ENCODE data around the gene GARNL3. TPM values are rescaled to one million over a fixed set of nuclear protein-coding genes. Genes with fewer than 3 reads are reported as not detected.

Gene GARNL3
- total and polyA plus RNA-seq, 2 of the 13 experiments (the other 11 are each of a cell fraction or from before 2014, with no cell fraction given) = 3.9 to 11.0 TPM

DNA sequence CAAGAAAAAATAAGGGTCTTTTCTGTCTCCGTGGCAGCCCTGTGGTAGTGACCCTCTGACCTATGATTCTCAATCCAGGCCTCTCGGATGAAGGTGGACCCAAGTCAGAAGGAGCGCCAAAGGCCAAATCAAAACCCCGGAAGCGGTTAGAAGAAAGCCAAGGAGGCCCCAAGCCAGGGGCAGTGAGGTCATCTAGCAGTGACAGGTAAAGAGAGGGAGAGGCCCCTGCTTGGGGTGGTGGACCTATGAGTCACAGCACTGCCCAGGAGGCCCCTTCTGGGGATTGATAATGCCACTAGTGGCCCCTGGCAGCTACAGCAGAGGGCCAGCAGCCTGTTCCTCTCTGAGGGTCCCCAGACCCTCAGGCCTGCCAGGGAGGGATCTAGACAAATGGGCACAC, 126.0 kb downstream of the GARNL3 start (continued):
- TF ChIP-seq, protein P1, sequence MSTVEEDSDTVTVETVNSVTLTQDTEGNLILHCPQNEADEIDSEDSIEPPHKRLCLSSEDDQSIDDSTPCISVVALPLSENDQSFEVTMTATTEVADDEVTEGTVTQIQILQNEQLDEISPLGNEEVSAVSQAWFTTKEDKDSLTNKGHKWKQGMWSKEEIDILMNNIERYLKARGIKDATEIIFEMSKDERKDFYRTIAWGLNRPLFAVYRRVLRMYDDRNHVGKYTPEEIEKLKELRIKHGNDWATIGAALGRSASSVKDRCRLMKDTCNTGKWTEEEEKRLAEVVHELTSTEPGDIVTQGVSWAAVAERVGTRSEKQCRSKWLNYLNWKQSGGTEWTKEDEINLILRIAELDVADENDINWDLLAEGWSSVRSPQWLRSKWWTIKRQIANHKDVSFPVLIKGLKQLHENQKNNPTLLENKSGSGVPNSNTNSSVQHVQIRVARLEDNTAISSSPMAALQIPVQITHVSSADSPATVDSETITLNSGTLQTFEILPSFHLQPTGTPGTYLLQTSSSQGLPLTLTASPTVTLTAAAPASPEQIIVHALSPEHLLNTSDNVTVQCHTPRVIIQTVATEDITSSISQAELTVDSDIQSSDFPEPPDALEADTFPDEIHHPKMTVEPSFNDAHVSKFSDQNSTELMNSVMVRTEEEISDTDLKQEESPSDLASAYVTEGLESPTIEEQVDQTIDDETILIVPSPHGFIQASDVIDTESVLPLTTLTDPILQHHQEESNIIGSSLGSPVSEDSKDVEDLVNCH (CRISPR knock-in tag; IDR thresholded peaks at IDR 0.05) = no peak
- TF ChIP-seq, protein P2, sequence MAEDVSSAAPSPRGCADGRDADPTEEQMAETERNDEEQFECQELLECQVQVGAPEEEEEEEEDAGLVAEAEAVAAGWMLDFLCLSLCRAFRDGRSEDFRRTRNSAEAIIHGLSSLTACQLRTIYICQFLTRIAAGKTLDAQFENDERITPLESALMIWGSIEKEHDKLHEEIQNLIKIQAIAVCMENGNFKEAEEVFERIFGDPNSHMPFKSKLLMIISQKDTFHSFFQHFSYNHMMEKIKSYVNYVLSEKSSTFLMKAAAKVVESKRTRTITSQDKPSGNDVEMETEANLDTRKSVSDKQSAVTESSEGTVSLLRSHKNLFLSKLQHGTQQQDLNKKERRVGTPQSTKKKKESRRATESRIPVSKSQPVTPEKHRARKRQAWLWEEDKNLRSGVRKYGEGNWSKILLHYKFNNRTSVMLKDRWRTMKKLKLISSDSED (CRISPR knock-in tag; IDR thresholded peaks at IDR 0.05) = no peak
- TF ChIP-seq FOXK1 (CRISPR knock-in tag; IDR thresholded peaks at IDR 0.05; ENCODE audit: borderline replicate concordance, low read depth) (peak; percentile 70; the same call in 1 of the 2 replicates), POLR2AphosphoS2 (IDR thresholded peaks at IDR 0.05; ENCODE audit: low read depth, low read length) (no peak), JUND (CRISPR knock-in tag; IDR thresholded peaks at IDR 0.05) (peak; percentile 96), KLF11 (CRISPR knock-in tag; IDR thresholded peaks at IDR 0.05) (no peak), ZNF484 (CRISPR knock-in tag; IDR thresholded peaks at IDR 0.05; ENCODE audit: borderline replicate concordance, low read depth) (no peak), ZNF83 (CRISPR knock-in tag; IDR thresholded peaks at IDR 0.05; ENCODE audit: borderline replicate concordance) (no peak)
- TF ChIP-seq, protein P3, sequence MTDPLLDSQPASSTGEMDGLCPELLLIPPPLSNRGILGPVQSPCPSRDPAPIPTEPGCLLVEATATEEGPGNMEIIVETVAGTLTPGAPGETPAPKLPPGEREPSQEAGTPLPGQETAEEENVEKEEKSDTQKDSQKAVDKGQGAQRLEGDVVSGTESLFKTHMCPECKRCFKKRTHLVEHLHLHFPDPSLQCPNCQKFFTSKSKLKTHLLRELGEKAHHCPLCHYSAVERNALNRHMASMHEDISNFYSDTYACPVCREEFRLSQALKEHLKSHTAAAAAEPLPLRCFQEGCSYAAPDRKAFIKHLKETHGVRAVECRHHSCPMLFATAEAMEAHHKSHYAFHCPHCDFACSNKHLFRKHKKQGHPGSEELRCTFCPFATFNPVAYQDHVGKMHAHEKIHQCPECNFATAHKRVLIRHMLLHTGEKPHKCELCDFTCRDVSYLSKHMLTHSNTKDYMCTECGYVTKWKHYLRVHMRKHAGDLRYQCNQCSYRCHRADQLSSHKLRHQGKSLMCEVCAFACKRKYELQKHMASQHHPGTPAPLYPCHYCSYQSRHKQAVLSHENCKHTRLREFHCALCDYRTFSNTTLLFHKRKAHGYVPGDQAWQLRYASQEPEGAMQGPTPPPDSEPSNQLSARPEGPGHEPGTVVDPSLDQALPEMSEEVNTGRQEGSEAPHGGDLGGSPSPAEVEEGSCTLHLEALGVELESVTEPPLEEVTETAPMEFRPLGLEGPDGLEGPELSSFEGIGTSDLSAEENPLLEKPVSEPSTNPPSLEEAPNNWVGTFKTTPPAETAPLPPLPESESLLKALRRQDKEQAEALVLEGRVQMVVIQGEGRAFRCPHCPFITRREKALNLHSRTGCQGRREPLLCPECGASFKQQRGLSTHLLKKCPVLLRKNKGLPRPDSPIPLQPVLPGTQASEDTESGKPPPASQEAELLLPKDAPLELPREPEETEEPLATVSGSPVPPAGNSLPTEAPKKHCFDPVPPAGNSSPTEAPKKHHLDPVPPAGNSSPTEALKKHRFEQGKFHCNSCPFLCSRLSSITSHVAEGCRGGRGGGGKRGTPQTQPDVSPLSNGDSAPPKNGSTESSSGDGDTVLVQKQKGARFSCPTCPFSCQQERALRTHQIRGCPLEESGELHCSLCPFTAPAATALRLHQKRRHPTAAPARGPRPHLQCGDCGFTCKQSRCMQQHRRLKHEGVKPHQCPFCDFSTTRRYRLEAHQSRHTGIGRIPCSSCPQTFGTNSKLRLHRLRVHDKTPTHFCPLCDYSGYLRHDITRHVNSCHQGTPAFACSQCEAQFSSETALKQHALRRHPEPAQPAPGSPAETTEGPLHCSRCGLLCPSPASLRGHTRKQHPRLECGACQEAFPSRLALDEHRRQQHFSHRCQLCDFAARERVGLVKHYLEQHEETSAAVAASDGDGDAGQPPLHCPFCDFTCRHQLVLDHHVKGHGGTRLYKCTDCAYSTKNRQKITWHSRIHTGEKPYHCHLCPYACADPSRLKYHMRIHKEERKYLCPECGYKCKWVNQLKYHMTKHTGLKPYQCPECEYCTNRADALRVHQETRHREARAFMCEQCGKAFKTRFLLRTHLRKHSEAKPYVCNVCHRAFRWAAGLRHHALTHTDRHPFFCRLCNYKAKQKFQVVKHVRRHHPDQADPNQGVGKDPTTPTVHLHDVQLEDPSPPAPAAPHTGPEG (CRISPR knock-in tag; IDR thresholded peaks at IDR 0.05) = no peak
- TF ChIP-seq, protein P4, sequence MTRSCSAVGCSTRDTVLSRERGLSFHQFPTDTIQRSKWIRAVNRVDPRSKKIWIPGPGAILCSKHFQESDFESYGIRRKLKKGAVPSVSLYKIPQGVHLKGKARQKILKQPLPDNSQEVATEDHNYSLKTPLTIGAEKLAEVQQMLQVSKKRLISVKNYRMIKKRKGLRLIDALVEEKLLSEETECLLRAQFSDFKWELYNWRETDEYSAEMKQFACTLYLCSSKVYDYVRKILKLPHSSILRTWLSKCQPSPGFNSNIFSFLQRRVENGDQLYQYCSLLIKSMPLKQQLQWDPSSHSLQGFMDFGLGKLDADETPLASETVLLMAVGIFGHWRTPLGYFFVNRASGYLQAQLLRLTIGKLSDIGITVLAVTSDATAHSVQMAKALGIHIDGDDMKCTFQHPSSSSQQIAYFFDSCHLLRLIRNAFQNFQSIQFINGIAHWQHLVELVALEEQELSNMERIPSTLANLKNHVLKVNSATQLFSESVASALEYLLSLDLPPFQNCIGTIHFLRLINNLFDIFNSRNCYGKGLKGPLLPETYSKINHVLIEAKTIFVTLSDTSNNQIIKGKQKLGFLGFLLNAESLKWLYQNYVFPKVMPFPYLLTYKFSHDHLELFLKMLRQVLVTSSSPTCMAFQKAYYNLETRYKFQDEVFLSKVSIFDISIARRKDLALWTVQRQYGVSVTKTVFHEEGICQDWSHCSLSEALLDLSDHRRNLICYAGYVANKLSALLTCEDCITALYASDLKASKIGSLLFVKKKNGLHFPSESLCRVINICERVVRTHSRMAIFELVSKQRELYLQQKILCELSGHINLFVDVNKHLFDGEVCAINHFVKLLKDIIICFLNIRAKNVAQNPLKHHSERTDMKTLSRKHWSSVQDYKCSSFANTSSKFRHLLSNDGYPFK (CRISPR knock-in tag; IDR thresholded peaks at IDR 0.05; ENCODE audit: borderline replicate concordance) = peak; percentile 24; the same call in 1 of the 2 replicates
- TF ChIP-seq, protein P5, sequence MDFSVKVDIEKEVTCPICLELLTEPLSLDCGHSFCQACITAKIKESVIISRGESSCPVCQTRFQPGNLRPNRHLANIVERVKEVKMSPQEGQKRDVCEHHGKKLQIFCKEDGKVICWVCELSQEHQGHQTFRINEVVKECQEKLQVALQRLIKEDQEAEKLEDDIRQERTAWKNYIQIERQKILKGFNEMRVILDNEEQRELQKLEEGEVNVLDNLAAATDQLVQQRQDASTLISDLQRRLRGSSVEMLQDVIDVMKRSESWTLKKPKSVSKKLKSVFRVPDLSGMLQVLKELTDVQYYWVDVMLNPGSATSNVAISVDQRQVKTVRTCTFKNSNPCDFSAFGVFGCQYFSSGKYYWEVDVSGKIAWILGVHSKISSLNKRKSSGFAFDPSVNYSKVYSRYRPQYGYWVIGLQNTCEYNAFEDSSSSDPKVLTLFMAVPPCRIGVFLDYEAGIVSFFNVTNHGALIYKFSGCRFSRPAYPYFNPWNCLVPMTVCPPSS (IDR thresholded peaks at IDR 0.05) = no peak
